AG09309 (cell line): ENCODE results near the gene DRD4.
"Not testable (repeated sequence)": the region's sequence is repeated elsewhere in the genome, so short reads cannot be mapped to it uniquely, and the experiment has no call there.

Experiments
- DNase-seq: peaks from one replicate; pipeline ENCODE4 v3.0.0-alpha.2; 2010; ENCODE audit warnings: low read depth
- H3K4me3 ChIP-seq: 2 replicates; pipeline ENCODE4 v1.5.1; 2011; ENCODE audit warnings: mild to moderate bottlenecking, low read depth, low read length, moderate library complexity; ENCODE audit not compliant: control insufficient read depth
- TF ChIP-seq, protein P1 (sequence below): IDR thresholded peaks from 2 replicates; pipeline ENCODE4 v1.5.1; 2011; ENCODE audit warnings: mild to moderate bottlenecking, low read depth, low read length, inconsistent platforms; ENCODE audit not compliant: insufficient read depth, control insufficient read depth; ENCODE audit errors: missing control alignments

The DRD4 gene

DNA sequence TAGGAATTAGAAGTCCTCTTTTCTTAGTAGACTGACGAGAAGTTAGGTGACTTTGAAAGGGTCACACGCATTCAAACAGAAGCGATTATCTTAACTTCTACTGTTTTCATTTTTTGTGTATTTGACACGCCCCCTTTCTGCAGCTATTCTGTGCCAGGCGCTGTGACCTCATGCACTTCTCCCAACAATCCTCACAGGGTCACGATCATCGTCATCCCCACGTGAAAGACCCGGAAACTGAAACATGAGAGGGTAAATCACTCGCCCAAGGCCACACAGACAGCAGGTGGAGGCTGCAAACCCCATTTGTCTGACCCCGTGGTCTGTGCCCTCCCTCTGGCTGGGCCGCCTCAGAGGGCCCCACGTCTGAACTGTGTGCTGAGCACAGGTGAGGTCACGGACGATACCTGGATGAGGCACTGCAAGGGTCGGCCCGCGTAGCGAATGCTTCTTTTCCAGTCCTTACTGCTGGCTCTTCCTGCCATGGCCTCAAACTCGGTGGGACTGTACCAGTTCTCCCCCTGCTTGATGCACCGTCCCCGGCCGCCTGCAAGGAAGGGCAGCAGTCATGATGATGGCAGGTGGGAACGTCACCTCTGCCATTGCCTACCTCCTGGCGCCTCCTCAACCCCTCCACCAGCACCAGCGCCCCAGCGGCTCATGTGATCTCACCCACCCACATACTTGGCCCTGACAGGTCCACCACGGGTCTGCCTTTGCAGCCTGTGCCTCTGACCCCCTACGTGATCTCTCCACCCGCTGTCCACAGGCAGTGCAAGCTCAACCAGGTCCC, 49.6 kb downstream of the DRD4 start:
- no peak for DNase-seq
- TF ChIP-seq, protein P1, sequence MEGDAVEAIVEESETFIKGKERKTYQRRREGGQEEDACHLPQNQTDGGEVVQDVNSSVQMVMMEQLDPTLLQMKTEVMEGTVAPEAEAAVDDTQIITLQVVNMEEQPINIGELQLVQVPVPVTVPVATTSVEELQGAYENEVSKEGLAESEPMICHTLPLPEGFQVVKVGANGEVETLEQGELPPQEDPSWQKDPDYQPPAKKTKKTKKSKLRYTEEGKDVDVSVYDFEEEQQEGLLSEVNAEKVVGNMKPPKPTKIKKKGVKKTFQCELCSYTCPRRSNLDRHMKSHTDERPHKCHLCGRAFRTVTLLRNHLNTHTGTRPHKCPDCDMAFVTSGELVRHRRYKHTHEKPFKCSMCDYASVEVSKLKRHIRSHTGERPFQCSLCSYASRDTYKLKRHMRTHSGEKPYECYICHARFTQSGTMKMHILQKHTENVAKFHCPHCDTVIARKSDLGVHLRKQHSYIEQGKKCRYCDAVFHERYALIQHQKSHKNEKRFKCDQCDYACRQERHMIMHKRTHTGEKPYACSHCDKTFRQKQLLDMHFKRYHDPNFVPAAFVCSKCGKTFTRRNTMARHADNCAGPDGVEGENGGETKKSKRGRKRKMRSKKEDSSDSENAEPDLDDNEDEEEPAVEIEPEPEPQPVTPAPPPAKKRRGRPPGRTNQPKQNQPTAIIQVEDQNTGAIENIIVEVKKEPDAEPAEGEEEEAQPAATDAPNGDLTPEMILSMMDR, result no peak
- no peak overlapping the region for H3K4me3 ChIP-seq

DNA sequence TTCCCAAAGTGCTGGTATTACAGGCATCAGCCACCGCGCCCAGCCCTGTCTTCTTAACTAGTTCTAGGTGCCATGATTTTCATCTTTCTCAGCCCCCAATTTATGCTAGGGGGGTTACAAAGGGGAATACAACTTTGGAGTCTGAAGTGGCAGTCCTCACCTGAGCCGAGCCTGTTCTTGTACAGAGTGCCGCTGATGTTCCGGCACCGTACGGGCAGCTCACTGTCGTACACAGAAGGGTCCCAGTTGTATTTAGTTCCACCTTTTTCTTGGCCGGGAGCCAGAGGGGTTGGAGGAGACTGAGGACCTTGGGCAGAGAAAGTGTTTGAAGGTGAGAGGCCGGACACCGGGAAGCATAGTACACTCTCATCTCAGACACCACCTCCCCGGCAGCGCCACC, 50.7 kb downstream of the DRD4 start:
- TF ChIP-seq, protein P1, result no peak
- no peak for DNase-seq
- H3K4me3 ChIP-seq, result no peak overlapping the region

DNA sequence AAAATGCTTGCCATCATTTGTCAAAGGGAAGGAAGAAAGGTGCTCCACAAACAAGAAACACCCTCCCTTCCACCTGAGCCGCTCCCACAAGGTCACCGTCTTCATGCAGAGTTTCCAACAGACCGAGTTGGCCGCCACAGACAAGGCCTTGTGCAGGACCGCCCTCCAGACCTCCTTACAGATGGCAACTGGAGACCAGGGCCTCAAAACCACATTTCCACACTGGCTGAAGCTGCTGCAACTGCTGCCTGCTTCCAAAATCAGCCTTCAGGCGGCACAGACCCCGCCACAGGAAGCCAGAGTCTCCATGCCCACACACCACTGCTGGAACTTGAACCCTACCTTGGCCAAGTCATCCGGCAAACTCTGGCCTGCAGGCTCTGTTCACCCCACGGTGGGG, 51.6 kb downstream of the DRD4 start:
- TF ChIP-seq, protein P1, result no peak
- H3K4me3 ChIP-seq, result no peak overlapping the region
- DNase-seq, result no peak

DNA sequence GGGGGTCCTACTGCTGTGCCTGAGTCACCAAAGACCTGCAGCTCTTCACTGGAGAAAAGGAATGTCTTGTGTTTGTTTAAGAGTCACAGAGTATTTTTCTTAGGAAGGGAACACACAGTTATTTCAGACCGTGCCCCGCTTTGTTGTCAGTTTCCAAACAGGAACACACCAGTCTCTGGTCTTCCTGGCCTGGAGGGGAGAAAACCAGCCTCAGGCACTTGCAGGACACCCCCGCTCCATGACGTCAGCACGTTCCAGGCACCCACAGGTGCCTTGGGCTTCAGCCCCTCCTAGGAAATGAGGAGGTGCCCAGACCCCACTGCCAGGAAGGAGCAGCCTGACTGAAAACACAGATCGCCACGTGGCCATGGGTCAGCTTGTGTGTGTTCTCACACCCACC, 52.6 kb downstream of the DRD4 start:
- H3K4me3 ChIP-seq, result no peak overlapping the region
- no peak for DNase-seq
- TF ChIP-seq, protein P1, result no peak

DNA sequence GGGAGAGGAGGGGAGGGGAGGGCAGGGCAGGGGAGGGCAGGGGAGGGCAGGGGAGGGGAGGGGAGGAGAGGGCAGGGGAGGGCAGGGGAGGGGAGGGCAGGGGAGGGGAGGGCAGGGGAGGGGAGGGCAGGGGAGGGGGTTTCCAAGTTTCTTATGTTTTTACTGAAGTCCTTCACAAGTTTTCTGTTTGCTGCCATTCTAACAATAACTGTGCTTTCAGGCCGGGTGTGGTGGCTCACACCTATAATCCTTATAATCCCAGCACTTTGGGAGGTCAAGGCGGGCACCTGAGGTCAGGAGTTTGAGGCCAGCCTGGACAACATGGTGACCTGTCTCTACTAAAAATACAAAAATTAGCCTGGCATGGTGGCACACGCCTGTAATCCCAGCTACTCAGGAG, 53.2 kb downstream of the DRD4 start:
- not testable (repeated sequence) for H3K4me3 ChIP-seq, DNase-seq
